Measurements from ENCODE around the gene DNM3. TPM values are rescaled to one million over a fixed set of nuclear protein-coding genes. Genes with fewer than 3 reads are reported as not detected.

The DNM3 gene
- polyA plus RNA-seq, 3 donors from 2014 or later, result 0.52 to 1.2 (median 0.99) TPM

DNA sequence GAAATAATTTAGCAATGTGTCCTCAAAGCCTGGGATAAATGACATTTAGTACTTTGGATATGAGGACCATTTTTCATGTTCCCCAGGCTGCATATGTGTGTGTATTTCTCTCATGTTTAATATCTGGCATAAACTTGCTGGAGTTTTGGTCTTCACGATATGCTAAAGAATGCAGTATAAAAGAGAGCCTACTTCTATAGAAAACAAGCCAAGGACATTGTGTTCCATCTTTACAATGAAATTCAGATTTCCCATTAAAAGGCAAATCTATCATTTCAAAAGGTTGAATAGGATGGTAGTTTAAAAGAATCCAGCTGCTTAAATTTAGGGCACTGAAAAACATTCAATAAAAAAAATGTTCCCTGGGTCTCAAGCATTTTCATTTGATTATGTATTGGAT is 410.2 kb downstream of the DNM3 start:
- no peak overlapping the region for H3K27ac Mint-ChIP-seq
- H3K36me3 Mint-ChIP-seq, result no peaks in the 10 kb centered on the region
- peaks cover 0 to 2% (median 0%) of the 10 kb centered on the region in 6 donors for H3K9me3 Mint-ChIP-seq
- H3K4me3 Mint-ChIP-seq, result no peak overlapping the region
- no peaks in the 10 kb centered on the region for H3K27me3 Mint-ChIP-seq (ENCODE audit: low read depth in 3 of 3)
- DNase-seq, result no peak
- H3K4me1 Mint-ChIP-seq, result peaks cover 11 to 19% of the 10 kb centered on the region in 2 donors

DNA sequence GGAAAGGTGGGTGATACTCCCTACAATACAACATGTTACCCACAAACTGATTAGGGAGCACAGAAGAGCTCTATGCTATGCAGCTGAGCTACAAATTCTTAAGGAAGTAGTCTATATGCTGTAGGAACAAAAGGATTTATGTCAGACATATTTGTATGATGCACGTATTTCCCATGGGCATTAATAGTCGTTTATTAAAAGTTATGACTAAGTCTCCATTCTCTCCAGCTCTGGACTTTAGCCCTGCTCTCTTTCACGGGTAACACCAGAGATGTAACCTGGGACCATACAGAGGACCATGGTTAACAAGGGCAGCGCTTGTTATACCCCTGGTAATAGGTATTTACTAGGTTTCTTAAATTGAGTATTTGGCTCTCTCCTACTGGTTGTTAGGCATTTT is 411.0 kb downstream of the DNM3 start:
- H3K4me3 Mint-ChIP-seq, result no peak overlapping the region
- no peak for DNase-seq
- peaks cover 11 to 19% of the 10 kb centered on the region in 2 donors for H3K4me1 Mint-ChIP-seq
- H3K27me3 Mint-ChIP-seq (ENCODE audit: low read depth in 3 of 3), result no peaks in the 10 kb centered on the region
- H3K9me3 Mint-ChIP-seq, result peaks cover 0 to 2% (median 0%) of the 10 kb centered on the region in 6 donors
- H3K36me3 Mint-ChIP-seq, result no peaks in the 10 kb centered on the region
- no peak overlapping the region for H3K27ac Mint-ChIP-seq

DNA sequence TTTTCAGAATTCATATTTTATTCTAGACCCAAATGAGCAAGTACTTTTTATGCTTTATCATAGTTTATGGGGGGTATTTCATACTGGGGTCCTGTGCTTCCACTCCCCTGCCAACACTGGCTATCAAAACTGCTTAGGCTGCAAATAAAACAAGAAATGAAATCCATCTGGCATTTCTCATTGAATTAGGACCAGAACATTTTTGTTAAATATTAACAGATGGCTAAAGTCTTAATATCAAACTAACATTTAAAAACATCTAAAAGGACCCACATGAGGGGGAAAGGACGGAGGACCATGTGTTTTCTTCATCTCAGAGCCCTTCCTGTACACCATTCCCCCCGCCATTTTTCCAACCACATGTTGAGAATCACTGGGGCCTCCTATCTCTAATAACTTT is 411.7 kb downstream of the DNM3 start:
- peaks cover 0 to 2% (median 0%) of the 10 kb centered on the region in 6 donors for H3K9me3 Mint-ChIP-seq
- no peak for DNase-seq
- no peaks in the 10 kb centered on the region for H3K36me3 Mint-ChIP-seq
- H3K4me1 Mint-ChIP-seq, result peaks cover 11 to 19% of the 10 kb centered on the region in 2 donors
- H3K27ac Mint-ChIP-seq, result no peak overlapping the region
- no peak overlapping the region for H3K4me3 Mint-ChIP-seq
- H3K27me3 Mint-ChIP-seq (ENCODE audit: low read depth in 3 of 3), result no peaks in the 10 kb centered on the region

DNA sequence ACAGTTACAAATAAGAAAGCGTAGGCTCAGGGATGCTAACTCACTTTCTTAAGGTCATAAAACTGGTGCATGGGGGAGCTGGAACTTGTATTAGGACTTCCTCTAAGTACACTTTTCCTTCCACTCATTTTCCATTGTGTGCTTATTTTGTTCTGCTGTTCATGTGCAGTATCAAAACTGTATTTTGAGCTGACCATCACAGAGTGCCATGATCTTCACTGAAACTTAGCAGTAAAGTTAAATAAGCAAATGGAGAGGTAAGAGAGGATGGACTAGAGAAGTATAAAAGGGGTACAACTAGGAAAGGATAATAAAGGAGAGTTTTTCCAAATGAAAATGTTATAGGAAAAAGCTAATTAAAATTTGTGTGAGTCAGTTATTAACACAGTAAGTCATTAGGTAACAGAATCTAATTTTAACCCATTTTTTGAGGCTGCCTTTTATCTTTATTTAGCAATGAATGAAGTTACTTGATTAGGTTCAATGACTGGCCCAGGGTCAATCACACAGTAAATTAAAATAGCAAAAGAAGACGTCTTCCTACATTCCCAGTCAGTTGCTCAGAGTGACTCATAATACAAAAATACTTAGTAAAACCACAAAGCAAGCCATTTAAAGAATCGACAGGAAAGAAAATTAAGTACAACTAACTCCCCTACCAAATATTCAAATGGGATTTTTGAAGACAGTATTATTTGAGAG is 413.4 kb downstream of the DNM3 start:
- peaks cover 11 to 19% of the 10 kb centered on the region in 2 donors for H3K4me1 Mint-ChIP-seq
- no peak for DNase-seq
- H3K9me3 Mint-ChIP-seq, result peaks cover 2 to 6% (median 3%) of the 10 kb centered on the region in 6 donors
- no peak overlapping the region for H3K27ac Mint-ChIP-seq
- peaks cover 0 to 2% (median 2%) of the 10 kb centered on the region in 3 donors for H3K36me3 Mint-ChIP-seq
- no peak overlapping the region for H3K4me3 Mint-ChIP-seq
- H3K27me3 Mint-ChIP-seq (ENCODE audit: low read depth in 3 of 3), result peaks cover 0 to 3% (median 0%) of the 10 kb centered on the region in 3 donors

DNA sequence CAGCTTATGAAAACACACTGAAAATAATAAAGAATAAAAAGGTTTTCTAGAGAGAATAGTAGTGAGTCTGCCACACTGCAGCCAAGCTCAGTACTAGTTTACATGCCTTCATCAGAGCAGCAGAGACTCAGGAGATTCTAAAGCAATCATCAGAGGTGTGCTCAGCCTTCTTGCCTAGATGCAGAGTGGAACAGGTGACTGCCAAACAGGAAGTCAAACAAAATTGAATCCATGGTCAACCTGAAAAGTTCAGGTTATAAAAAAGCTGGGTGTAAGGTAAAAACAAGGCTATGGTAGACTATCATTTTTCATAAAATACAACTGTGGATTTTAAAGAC is 413.9 kb downstream of the DNM3 start:
- H3K27me3 Mint-ChIP-seq (ENCODE audit: low read depth in 3 of 3), result peaks cover 0 to 3% (median 0%) of the 10 kb centered on the region in 3 donors
- peaks cover 0 to 7% (median 7%) of the 10 kb centered on the region in 3 donors for H3K36me3 Mint-ChIP-seq
- H3K4me1 Mint-ChIP-seq, result peaks cover 11 to 19% of the 10 kb centered on the region in 2 donors
- H3K27ac Mint-ChIP-seq, result no peak overlapping the region
- no peak overlapping the region for H3K4me3 Mint-ChIP-seq
- DNase-seq, result no peak
- peaks cover 2 to 11% (median 8%) of the 10 kb centered on the region in 6 donors for H3K9me3 Mint-ChIP-seq

DNA sequence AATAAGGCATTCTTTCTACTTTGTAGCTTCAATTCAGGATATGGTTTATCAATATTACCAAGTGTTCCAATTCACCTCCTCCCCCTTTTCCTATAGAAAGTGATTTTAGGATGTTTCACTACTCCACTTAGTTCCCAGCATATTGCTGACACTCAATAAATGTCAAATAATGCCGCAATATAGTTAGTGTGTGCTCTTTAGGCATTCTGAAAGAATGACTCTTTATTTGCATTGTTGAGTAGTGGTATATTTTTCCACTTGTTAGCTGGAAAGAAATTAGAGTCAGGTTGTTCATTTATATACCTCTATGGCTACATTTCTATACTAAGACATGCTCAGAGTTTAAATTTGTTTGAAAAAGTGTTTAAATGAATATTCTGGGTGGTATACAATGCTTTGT is 424.6 kb downstream of the DNM3 start:
- no peak overlapping the region for H3K27ac Mint-ChIP-seq
- H3K9me3 Mint-ChIP-seq, result peaks cover under 1 to 4% (median 3%) of the 10 kb centered on the region in 6 donors
- H3K27me3 Mint-ChIP-seq (ENCODE audit: low read depth in 3 of 3), result peaks cover 0 to 2% (median 2%) of the 10 kb centered on the region in 3 donors
- no peak for DNase-seq
- peaks cover 0 to 5% (median 4%) of the 10 kb centered on the region in 3 donors for H3K36me3 Mint-ChIP-seq
- no peak overlapping the region for H3K4me3 Mint-ChIP-seq
- H3K4me1 Mint-ChIP-seq, result no peaks in the 10 kb centered on the region

DNA sequence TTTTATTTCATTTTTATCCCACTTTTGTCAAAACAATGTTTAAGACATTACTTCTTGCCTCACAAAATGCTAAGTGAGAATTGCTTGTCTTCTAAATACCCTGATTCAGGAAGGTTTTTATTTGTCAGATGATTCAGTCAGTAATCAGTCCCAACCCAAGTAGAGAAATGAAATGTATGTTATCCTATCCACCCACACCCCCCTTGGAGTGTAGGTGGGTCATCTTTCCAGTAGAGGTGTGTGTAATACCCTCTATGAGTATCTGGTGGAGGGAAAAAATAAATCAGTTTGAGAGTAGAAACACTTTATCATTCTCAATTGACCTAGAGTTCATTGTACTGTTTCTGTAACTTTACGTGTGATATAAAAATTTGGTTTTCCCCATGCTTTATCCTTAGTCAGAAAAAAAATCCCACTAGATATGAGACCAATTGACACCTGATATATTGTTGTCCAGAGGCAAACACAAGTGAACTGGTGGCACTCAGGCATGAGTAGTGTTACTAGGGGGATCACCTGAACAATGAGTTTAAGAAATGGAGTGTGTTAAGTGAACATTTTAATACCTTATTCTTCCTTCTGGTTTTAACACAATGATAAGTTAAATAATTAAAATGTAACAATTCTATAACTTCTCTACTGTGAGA is 425.4 kb downstream of the DNM3 start:
- no peak for DNase-seq
- peaks cover 0 to 2% (median 0%) of the 10 kb centered on the region in 3 donors for H3K27me3 Mint-ChIP-seq (ENCODE audit: low read depth in 3 of 3)
- no peaks in the 10 kb centered on the region for H3K4me1 Mint-ChIP-seq
- no peaks in the 10 kb centered on the region for H3K9me3 Mint-ChIP-seq
- H3K4me3 Mint-ChIP-seq, result no peak overlapping the region
- no peaks in the 10 kb centered on the region for H3K36me3 Mint-ChIP-seq
- H3K27ac Mint-ChIP-seq, result no peak overlapping the region

DNA sequence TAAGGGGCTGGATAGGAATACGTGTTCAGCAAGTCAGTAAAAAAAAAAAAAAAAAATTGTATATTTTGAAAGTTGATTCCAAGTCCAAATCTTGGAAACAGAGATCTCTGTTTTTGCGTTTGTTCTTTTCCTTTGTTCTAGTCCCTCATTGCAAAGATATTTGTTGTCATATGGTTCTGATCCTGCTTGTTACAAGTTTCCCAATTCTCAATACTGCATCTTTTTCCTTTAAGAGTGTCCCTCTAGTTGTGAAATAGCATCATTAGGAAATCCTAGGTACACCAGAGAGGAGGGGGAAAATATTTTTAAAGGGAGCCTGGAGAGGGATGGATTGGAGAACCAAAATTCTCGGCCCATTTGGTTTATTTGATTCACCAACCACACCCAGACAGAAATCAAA is 426.9 kb downstream of the DNM3 start:
- H3K4me3 Mint-ChIP-seq, result no peak overlapping the region
- H3K4me1 Mint-ChIP-seq, result no peaks in the 10 kb centered on the region
- no peak overlapping the region for H3K27ac Mint-ChIP-seq
- no peaks in the 10 kb centered on the region for H3K36me3 Mint-ChIP-seq
- H3K9me3 Mint-ChIP-seq, result no peaks in the 10 kb centered on the region
- no peaks in the 10 kb centered on the region for H3K27me3 Mint-ChIP-seq (ENCODE audit: low read depth in 3 of 3)
- DNase-seq, result no peak

DNA sequence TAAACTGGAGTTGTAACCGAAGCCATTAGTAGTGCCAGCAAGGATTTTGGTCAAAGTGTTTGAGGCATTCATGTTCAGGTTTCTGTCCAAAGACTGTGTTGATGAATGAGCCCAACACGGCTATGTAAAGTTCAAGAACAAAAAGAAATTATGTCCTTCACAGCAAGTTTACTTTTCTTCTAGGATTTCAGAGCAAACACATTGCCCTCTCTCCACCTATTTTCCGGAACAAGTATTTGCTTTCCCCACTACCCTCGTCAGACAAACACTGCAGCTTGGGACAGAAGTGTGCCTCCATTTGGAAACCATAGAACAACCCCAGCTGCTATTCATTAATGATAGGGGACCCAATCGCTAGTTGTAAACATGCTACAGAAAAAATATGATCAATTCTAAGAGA is 427.8 kb downstream of the DNM3 start:
- Mint-ChIP-seq H3K27ac (no peak overlapping the region), H3K27me3 (ENCODE audit: low read depth in 3 of 3) (no peaks in the 10 kb centered on the region), H3K36me3 (no peaks in the 10 kb centered on the region), H3K4me1 (no peaks in the 10 kb centered on the region), H3K4me3 (no peak overlapping the region), H3K9me3 (no peaks in the 10 kb centered on the region)
- DNase-seq, result no peak

DNA sequence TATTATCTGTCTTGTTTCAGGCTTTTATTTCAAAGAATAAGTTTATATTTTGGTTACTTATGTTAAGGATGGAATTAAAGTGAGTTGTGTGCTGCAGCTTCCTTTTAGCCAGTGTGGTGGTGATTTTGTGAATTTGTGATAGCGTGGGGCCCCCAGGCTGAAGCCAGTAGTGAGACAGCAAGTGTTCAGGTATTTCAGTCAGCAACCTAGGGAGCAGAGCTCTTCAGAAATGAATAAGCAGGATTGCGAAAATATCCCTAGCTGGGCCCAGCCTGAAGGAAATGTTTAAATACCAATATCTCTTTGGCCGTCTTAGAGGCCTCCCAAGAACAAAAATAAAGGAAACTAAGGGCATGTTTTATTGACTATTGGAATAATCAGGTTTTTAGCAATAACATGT is 428.3 kb downstream of the DNM3 start:
- Mint-ChIP-seq H3K36me3 (no peaks in the 10 kb centered on the region), H3K27me3 (ENCODE audit: low read depth in 3 of 3) (no peaks in the 10 kb centered on the region), H3K4me3 (no peak overlapping the region), H3K27ac (peak overlapping the region in 1 of 6 donors; percentile 40), H3K4me1 (no peaks in the 10 kb centered on the region), H3K9me3 (no peaks in the 10 kb centered on the region)
- DNase-seq, result no peak

DNA sequence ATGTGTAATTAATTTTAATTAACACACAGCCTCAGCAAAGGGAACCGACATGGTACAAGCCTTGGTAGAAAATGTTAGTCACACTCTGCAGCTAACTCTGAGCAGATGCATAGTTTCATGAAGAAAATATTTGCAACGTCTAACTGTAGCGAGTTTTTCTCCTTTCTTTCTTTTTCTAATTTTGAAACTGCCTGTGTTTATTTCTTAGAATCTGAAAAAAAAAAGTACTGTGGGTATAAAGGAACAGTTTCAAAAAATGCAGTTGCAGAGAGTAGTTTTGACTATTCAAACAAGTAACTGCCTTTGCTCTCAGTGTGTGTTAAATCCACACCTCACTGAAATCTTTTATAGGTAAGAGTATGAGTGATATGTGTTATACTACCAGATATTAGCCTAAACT is 429.3 kb downstream of the DNM3 start:
- Mint-ChIP-seq H3K4me1 (no peaks in the 10 kb centered on the region), H3K27ac (no peak overlapping the region), H3K36me3 (no peaks in the 10 kb centered on the region), H3K9me3 (no peaks in the 10 kb centered on the region), H3K4me3 (no peak overlapping the region), H3K27me3 (ENCODE audit: low read depth in 3 of 3) (no peaks in the 10 kb centered on the region)
- no peak for DNase-seq

DNA sequence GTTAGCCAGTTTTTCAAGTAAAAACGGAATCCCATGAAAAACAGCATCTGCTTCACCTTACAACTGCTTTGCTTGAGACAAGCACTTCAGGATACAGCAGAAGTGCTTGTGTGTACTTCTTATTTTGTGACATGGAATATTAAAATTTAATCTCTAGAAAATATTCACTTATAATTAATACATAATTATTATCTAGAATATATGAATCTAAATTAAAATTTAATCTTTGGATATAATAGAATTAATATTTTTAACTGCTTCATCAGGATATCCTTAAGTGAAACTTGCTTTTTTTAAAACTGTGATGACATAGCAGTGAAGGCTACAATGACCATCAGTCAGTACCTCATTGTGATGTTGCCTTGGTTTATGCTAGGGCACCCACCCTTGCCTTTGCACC is 430.8 kb downstream of the DNM3 start:
- Mint-ChIP-seq H3K27ac (no peak overlapping the region), H3K27me3 (ENCODE audit: low read depth in 3 of 3) (no peaks in the 10 kb centered on the region), H3K36me3 (no peaks in the 10 kb centered on the region), H3K9me3 (no peaks in the 10 kb centered on the region), H3K4me1 (no peaks in the 10 kb centered on the region), H3K4me3 (no peak overlapping the region)
- no peak for DNase-seq

DNA sequence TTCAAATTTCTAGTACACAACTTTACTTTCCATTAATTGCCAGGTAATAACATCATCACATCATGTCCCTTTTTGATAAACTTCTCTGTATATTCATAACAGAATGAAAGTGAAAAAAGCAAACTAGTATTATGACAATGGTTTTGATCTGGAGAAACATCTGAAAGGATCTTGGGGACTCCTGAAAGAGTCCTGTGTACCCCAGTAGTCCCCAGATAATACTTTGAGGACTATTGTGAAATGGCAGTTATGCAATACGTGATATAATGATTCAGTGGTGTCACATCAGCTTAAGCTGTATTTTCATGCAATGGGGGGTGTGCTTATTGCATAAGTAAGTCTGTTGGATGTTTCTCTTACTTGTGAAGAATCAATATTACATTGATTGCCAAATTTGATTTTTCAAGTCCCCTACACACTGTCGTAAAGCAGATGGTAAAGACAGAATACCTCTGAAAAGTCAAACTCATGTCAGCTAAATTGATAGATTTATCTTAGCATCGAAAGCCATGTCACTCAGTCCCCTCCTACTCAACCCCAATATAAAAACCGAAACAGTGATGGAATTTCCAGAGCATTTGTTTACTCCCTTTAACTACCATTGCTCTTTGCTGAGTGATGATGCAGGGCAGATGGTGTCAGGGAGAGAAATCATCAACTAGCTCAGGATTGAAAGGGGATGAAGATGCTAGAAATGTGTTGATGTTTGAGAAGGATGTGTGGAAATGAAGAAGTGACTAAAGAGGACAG is 432.5 kb downstream of the DNM3 start:
- Mint-ChIP-seq H3K4me3 (no peak overlapping the region), H3K27me3 (ENCODE audit: low read depth in 3 of 3) (no peaks in the 10 kb centered on the region), H3K4me1 (no peaks in the 10 kb centered on the region), H3K27ac (no peak overlapping the region), H3K9me3 (no peaks in the 10 kb centered on the region), H3K36me3 (no peaks in the 10 kb centered on the region)
- DNase-seq, result no peak

DNA sequence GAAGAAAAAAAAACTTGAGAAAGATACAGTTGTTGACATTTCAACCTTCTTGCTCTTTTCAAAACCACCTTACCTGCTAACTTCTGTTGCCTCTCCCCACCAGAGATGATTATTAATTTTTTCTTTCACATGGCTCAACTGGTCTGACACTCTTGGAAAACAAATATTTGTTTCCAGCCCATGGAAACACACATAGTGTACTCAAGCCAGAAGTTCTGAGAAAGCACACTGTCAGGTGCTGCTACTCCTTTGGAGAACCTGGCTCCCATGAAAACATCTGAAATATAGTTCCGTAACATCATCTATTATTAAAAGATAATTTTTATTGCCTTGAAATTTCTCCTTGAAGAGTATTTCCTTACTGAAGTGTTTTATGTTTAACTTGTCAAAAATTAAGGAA is 434.2 kb downstream of the DNM3 start:
- H3K27ac Mint-ChIP-seq, result no peak overlapping the region
- no peaks in the 10 kb centered on the region for H3K27me3 Mint-ChIP-seq (ENCODE audit: low read depth in 3 of 3)
- no peaks in the 10 kb centered on the region for H3K4me1 Mint-ChIP-seq
- H3K4me3 Mint-ChIP-seq, result no peak overlapping the region
- no peak for DNase-seq
- peaks cover 0 to 8% (median 0%) of the 10 kb centered on the region in 3 donors for H3K36me3 Mint-ChIP-seq
- H3K9me3 Mint-ChIP-seq, result no peaks in the 10 kb centered on the region

Data from immature natural killer cell (primary cell).